Stimulated activated CD8-positive, alpha-beta memory T cell treated with anti-CD3 and anti-CD28 coated beads, Interleukin-7, amount 100 ng/mL, for 1 hour (primary cell): ENCODE measurements around the gene ARL5B.

Experiments used
- DNase-seq, 2 donors: peaks; one replicate each; pipeline ENCODE4 v3.0.0-alpha.2; 2020; ENCODE audit warnings: low read depth in 2 of 2

The ARL5B gene

DNA sequence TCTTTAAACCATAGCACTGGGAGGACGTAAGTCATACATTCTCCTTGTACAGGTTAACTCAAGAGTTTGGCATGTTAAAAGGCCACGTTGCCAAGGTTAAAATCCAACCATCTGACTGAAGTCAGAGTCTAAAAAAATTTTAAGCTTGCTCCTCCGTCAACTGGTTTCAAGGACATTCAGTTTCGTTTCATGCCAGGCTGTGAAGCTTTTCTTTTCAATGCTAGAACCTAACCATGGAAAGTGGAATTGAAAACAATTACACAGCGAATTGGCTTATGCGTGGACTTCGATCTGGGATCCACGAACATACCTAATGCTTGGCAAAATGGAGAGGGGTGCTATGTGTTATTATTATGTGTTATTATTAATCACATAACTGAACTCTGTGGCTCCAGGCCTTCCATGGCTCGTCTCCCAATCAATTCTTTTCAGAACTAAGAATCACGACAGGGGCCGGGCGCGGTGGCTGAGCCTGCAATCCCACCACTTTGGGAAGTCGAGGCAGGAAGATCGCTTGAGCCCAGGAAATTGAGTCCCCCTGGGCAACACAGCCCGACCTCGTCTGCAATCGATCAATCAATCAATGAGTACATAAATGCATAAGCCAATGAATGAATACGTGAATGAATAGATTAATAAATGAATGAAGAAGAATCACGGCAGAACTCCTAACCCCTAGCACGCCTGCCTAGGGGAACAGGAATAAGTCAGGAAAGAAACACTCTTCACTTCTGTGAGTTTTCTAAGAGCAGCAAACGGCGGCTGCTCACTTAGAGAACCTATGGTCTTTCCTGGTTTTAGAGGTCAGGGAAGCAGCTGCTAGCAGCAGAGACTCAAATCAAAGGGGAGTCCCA is 733 bp upstream of the ARL5B start:
- no peak for DNase-seq

DNA sequence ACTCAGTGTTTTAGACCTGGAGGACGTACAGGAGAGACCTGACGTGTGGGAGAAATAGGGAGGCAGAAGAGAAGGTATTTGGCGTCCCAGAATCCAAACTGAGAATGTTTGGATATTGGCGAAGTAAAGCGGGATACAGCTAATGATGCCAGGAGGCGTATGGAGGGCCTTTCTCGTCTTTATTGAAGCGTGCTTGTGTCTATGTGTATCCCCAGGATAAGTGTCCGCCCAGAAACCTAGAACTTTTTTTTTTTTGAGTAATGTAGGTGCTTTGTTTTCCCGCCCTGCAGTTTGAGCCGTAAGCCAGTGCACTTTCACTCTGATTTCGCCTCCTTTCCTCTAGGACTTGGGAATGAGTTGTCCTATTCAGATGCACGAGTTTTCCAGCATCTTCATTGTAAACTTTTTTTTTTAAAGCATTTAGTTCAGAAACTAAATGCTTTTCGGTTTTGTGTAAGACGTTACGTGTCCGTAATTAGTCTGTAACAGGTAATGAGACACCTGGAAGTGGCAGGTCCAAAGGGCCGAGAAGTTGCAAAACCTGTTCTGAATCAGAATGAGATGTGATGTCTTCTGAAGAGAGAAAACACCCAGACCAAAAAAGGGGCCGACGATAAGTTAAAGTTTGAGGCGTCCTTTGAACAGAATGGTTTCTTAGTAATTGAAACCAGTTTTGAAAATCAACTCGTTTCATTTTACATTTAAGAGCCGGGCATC is 746 bp downstream of the ARL5B start:
- no peak for DNase-seq

DNA sequence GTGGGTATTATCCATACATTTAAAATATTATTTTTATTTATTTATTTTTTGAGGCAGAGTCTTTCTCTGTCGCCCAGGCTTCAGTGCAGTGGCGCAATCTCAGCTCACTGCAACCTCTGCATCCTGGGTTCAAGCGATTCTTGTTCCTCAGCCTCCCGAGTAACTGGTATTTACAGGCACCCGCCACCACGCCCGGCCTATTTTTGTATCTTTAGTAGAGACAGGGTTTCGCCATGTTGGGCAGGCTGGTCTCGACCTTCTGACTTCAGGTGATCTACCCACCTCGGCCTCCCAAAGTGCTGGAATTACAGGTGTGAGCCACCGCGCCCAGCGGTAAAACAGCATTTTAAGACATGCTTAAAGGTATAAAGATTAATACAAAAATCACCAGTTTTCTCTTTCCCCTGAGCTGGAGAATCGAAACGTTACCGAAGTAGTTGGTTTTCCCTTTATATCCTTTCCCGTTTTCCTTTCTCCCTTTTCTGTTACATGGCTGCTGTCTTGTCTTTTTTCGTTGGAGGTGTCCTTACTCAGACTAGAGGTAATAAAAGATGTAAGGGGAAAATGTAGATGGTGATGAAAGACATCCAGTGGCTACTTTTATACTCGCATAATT is 1.7 kb downstream of the ARL5B start:
- no peak for DNase-seq

DNA sequence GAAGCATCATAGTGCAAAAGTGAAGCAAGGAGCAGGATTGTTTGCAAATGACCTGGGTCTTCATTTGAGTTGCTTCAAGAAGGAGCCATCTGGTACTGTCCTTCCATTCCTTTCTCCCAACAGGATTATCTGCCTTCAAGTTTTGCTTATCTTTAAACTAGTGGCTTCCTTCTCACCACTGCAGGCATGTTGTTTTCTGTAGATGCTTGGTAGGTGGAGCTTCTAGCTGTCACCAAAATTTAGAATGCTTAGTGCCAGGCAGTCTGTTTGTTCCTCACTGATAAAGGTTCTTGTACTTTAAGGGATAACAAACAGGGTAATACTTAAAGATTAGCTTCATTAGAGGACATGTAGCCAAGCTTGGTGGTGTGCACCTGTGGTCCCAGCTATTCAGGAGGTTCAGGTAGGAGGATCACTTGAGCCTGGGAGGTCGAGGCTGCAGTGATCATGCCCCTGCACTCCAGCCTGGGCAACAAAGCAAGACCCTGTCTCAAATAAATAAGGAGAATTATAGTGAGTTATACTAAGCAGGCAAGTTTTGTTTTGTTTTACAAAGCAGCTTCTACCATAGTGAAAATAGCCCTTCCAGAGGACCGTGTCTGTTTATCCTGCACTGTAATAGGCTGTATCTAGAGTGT is 5.7 kb downstream of the ARL5B start:
- no peak for DNase-seq

DNA sequence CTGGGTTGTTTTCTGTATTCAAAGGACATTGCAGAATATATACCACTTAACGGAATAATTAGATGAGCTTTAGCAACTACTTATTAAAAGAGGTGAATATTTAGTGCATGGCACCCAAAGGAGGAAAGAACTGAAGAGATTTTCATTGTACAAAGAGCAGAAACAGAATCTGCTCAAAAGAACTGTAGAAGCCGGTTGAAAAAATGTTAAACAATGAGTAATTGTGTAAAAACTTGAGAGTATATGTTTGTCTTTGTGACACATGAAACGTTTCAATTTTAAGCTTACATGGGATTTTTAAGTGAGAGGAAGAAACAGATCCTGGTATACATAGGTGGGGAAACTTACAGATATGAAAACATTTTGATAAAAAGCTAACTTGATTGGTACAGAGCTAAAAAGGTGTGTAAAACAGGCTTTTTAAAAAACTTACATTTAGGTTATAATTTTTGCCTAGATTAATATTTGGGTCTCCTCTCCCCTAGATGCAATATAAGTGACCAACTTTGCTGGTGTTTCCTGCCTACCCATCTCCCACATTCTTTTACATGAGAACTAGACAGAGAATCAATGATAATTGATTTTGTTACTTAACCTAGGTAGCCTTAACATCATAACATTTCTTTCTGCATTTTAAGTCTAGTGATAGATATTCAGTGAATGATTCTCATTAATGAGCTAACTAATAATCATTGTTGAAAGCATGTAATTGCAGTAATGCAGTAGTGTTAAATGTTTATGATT is 6.8 kb downstream of the ARL5B start:
- no peak for DNase-seq

DNA sequence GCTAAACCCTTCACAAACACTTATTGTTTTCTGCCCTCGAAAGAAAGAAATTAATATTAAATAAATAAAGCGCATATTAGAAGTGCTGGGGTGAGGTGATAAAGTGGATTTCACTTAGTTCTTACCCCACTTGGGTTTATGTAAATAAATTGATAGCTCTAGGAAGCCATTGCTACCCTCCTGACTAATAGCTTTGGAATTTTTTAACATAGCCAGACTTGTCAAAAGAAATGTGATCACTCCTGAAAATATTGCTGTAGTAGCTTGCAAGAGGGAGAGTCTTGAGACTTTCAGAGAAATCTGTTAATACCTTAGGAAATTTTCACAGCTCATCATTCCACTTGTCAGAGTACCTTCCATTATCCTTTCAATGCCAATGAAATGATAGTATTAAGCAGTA is 7.6 kb downstream of the ARL5B start:
- DNase-seq, result no peak

DNA sequence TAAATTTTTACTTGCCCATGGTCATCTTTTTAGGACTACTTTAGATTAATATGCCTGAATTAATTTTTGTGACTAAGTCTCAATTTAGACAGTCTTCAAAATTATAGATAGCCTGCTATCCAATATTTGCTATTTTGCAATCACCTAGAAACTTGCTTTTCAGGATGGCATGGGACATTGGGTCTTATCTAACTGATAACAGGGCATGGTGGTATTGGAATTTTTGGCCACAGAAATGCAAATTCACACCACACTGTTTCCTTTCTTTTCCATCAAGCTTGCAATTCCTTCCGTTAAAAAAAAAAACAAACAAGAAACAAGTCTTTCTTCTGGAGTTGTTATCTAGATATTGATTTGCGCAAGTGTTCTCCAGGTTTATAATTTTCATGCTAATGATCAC is 8.8 kb downstream of the ARL5B start:
- no peak for DNase-seq

DNA sequence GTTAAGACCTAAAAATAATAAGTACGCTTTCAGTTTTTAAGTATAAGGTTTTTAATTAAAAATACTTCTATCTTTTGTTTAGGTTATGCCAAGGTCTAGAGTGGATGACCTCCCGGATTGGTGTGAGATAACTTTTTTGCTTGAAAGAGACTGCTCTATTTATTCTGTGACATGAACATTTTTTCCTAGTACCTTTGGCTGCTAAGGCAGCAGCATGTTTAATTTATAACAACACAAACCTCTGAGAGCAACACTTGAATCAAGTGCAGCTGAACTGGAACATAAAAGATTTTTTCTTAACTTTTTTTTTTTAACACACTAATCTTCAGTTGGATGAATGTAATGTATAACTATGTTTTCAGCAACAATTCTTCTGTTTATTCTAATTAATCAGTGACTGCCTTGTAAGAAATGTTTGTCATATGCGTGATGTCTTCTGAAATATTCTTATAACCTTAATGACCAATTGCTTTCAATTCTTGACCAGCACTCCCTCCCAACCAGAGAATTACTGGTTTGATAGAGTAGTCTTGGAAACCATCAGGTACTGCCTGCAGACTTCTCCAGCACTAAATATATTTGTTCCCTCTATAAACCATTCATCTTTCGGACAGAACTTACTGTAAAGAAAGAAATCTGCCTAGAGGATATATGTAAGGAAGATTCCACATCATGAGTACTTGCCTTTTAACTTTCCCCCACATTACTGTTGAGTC is 16.0 kb downstream of the ARL5B start:
- DNase-seq, result no peak

DNA sequence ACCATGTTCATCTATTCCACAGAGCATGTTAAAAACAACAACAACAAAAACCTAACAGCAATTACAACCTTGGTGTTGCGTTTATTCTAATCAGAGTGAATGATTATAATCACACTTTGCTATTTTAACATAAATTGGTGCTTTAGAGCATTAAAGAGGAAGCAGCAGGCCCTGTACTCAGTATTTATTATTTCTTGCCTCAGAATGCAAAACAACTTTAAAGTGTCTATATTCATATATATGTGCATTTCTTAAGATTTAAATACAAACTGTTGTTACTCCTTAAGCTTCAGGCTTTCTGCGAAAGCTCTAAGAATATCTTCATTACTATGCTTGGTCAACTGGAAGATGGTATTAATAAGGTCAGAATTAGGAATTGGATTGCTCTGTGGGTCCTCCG is 21.5 kb downstream of the ARL5B start:
- no peak for DNase-seq

DNA sequence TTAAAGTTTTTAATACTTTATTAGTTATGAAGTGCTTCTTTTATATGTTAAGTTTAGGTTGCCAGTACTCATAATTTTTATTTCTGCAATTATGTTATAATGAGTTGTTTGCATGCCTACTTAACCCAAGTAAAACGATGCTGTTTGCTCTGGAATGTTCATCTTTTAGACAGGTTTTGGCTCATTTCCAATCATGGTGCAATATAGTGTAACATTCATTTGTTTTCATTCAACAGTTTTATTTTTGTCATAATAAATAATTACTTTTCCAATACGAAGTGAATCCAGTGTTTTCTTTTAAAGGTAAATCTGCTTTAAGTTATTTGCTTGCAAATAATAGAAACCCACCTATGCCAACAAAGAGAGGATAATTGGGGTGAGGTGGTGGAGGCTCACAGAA is 22.1 kb downstream of the ARL5B start:
- DNase-seq, result no peak

DNA sequence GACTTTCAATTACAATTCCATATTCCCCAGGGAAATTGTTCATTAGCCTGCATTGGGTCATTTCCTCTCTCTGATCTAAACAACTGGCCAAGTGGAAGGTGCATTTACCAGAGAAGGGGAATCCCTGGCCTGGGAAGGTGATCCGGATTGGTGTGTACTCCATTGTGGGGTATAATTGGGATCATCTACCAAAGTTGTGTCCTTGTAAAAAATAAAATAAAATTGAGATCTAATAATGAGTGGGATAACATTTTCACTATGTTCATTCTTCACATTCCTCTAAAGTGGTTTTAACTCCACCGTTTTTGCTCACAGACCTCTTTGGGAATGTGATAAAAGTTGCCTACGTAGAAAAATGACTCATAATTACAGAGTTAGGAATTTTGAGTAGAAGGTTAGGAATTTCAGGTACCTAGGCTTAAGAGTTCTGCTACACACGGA is 22.8 kb downstream of the ARL5B start:
- DNase-seq, result no peak

DNA sequence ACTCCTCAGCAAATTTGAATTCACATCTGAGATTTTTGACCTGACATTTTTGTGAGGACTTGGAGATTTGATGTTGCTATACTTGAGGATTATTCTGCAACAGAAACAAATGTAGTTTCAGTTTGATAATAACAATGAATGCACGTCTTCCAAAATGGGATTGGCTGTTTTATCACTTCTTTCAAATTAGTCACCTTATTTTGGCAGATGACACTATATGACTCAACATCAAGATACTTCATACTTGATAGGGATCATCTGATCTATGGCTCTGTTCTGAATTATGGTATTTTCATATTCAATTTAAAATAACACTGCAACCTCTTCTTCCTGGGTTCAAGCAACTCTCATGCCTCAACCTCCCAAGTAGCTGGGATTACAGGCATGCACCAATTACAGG is 24.2 kb downstream of the ARL5B start:
- DNase-seq, result no peak

DNA sequence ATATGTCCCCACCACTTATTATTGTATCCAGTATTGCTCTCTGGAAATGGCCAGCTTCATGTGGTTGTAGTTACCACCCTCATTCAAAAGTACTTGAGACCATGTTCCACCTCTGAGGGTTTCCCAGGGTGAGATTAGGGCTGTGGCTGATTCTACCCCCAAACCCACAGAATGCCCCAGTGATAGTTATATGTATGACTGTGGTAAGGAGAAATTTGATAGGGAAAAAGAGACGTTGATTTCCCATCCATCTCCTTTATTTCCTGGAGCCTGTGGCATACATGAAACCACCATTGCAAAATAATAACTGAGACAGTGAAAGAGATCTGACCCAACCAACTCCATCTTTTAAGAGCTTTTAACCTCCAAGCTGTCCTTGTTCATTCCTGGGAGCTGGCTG is 25.2 kb downstream of the ARL5B start:
- DNase-seq, result no peak

DNA sequence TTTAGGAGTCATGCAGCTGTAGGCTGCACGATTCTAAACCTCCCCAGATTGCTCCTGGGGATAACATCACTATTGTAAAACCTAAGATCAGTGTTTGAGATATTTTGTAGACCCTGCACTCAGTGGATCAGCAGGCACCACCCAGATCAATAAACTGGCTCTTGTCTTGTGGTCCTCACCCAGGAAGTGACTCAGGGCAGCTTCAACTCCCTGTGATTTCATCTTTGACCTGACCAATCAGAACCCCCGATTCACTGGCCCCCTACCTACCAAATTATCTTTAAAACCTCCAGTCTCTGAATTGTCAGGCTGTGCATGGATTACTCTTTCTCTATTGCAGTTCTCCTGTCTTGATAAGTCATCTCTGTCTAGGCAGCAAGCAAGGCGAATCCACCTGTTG is 25.7 kb downstream of the ARL5B start:
- DNase-seq, result no peak

DNA sequence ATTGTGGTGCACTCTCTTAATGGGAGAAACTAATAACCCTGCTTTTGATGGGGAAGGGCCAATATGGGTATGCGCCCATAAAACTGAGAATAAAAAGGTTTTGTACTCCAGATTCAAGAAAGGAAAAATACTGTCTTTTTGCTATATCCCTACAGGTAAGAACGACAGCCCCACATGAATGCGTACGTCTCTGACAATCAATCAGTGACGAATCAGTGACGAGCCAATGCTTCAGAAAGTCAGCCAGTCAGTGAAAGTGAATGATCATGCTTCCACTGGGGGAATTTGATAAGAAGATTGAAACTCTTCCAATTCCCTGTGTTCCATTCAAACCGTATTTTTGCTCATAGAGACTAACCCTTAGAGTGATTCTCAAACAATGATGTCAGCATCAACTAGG is 26.3 kb downstream of the ARL5B start:
- DNase-seq, result no peak

DNA sequence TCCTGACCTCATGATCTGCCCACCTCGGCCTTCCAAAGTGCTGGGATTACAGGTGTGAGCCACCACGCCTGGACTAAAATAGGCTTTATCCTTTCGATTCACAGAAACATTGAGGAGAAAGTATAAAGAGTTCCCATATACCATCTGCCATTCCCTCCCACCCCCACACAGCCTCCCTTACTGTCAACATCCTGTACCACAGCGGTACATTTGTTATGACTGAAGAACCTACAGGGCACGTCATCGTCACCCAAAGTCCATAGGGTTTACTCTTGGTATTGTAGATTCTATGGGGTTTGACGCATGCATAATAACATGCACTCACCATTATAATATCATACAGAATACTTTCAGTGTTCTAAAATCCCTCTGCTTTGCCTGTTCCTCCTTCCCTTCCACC is 28.0 kb downstream of the ARL5B start:
- no peak for DNase-seq

DNA sequence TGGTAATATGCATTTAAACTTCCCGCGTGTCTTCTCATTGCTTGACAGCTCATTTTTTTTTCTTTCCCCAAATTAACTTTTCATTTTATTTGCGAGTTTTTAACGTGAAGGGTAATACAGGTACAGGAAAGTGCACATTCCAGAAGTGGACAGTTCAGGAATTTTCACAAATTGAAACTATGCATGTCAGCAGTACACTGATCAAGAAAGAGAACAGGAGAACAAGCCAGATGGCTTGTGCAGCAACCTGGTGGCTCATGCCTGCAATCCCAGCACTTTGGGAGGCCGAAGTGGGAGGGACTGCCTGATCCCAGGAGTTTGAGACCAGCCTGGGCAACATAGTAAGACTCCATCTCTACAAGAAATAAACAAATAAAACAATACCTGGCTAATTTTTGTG is 28.5 kb downstream of the ARL5B start:
- no peak for DNase-seq

DNA sequence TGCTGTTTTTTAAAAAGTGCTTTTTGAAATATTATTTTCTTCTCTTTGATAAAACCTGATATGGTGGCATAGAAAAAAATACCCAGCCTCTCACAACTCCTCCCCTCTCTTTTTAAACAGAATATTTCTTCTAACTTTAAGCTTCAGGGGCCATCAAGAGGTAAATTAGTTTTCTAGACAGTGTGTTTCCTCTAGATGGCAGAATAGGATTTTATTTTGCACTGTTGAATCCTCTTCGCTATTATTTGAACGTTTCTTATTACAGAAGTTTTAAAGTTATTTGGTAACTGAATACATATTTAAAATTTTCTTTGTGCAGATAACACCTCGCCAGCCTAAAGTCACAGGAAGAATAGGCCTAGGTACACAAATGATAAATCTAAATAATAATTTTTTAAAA is 30.3 kb downstream of the ARL5B start:
- no peak for DNase-seq

DNA sequence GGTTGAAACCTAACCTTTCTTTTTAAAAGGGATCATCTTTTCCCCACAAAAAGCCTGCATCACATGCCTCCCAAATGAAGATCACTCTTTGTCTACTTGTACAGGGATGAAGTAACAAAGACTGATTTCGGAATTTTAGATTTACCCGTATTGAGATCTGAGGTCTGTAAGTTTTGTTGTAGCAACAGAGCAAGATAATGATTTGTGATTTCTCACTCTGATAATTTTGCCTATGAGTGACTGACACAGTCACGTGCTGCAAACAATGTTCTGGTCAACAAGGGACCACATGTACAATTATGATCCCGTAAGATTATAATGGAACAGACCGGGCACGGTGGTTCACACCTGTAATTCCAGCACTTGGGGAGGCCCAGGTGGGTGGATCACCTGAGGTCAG is 31.3 kb downstream of the ARL5B start:
- DNase-seq, result no peak

DNA sequence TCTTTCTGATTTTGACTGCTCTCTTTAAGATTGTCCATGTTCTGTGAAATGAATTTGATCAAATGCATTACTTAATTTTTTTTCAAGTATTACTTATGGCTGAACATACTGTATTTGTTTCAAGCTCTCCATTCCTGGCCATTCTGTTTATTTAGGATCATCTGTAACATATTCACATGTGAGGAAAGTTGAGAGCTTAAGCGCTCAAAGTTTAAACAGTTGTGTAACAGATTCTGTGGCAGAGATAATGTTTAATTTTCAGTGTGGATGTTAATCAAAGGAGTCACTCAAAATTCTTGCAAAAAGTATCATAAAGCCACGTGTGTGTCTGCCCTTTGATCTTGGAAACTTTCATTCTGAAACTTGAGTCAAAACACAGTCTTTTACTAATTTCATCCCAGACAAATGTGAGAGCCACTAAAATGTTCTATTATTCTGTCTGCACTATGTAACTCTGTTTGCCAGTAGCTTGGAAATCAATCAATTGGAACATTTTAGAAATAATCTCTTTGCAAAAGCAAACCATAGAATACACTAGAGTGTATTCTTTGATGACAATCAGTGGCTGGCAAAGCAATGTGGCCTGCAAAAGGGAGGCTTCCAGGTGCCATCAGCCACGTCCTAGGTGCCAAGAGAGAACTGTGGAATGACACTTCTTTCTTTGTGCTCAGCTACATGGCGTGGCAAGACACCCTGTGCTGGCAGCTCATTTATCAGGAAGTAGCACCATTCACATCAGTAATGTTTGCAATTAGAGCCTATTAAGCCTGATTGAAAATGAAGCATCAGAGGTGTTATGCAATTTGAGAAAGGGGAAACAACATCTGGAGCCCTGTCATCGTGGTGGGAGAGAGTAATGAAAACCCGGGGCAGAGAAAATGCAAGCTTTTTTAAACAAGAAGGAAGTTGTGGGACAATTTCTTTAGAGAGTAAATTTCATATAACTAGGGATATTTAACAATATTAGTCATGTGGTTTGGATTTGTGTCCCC is 40.9 kb downstream of the ARL5B start:
- no peak for DNase-seq
